HUES6 (cell line): Measurements from ENCODE around the gene PHRF1.
"Not testable (repeated sequence)": the region's sequence is repeated elsewhere in the genome, so short reads cannot be mapped to it uniquely, and the experiment has no call there.

Source experiments
- H3K27ac ChIP-seq: 2 replicates; pipeline ENCODE4 v1.7.0; 2013; ENCODE audit warnings: low read depth, mild to moderate bottlenecking, low read length, inconsistent platforms
- H3K27me3 ChIP-seq: 2 replicates; pipeline ENCODE4 v1.6.1; 2013; ENCODE audit warnings: low read length; ENCODE audit not compliant: control insufficient read depth, insufficient read depth
- H3K36me3 ChIP-seq: 2 replicates; pipeline ENCODE4 v1.6.1; 2013; ENCODE audit warnings: low read length; ENCODE audit not compliant: control insufficient read depth, insufficient read depth
- H3K4me1 ChIP-seq: 2 replicates; pipeline ENCODE4 v1.6.1; 2013; ENCODE audit warnings: low read length; ENCODE audit not compliant: control insufficient read depth, insufficient read depth
- H3K4me3 ChIP-seq: 2 replicates; pipeline ENCODE4 v1.5.1; 2013; ENCODE audit warnings: low read depth, low read length
- H3K9ac ChIP-seq: one replicate; pipeline ENCODE4 v1.6.1; 2013; ENCODE audit warnings: mild to moderate bottlenecking, low read length
- H3K9me3 ChIP-seq: 2 replicates; pipeline ENCODE4 v1.6.1; 2013; ENCODE audit warnings: low read depth, low read length; ENCODE audit not compliant: control insufficient read depth, insufficient read depth

Gene PHRF1

DNA sequence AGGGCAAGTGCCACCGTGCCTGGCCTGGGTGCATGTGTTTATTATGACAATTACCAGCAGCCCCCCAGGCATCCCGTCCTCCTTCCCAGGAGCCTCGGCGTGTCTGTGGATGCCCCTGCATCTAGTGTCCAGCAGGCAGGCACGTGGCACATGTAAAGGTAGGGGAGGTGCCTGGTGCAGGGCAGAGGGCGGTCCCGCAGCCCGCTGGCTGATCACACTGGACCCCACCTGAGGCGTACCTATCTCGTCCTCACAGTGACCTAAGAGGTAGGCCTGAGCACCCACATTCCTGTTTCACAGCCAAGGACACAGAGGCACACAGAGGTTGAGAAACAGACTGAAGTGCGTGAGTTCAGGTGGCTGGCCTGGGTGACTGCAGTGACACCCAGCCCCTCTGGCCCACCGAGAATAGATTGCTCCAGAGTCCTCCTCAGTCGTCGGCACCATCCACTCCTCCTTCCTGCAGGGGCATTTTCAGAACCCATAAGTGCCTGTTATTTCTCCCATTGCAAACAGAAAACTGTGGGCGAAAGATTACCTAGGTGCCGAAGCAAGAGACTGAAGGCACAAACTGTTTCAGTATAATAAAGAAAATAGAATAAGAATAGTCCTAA lies 3.0 kb upstream of the PHRF1 start:
- Histone ChIP-seq H3K27ac (no peak overlapping the region), H3K9me3 (no peaks in the 10 kb centered on the region), H3K27me3 (peaks cover 20% of the 10 kb centered on the region), H3K9ac (no peak overlapping the region), H3K36me3 (peaks cover 4% of the 10 kb centered on the region), H3K4me1 (peaks cover 37% of the 10 kb centered on the region), H3K4me3 (no peak overlapping the region)

DNA sequence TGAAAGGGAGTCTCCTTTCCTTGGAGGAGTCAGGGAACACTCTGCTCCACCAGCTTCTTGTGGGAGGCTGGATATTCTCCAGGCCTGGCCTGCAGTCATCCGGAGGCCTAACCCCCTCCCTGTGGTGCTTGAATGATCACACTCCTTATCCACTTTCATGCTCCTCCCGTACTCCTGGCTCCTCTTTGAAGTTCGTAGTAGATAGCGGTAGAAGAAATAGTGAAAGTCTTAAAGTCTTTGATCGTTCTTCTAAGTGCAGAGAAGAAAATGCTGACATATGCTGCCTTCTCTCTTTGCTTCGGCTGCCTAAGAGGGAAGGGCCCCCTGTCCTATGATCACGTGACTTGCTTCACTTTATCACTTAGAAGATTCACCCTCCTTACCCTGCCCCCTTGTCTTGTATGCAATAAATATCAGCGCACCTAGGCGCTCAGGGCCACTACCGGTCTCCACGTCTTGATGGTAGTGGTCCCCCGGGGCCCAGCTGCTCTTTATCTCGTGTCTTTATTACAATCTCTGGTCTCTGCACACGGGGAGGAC lies 2.2 kb upstream of the PHRF1 start:
- H3K36me3 ChIP-seq, result not testable (repeated sequence)
- peak overlapping the region; percentile 34 for H3K4me3 ChIP-seq

DNA sequence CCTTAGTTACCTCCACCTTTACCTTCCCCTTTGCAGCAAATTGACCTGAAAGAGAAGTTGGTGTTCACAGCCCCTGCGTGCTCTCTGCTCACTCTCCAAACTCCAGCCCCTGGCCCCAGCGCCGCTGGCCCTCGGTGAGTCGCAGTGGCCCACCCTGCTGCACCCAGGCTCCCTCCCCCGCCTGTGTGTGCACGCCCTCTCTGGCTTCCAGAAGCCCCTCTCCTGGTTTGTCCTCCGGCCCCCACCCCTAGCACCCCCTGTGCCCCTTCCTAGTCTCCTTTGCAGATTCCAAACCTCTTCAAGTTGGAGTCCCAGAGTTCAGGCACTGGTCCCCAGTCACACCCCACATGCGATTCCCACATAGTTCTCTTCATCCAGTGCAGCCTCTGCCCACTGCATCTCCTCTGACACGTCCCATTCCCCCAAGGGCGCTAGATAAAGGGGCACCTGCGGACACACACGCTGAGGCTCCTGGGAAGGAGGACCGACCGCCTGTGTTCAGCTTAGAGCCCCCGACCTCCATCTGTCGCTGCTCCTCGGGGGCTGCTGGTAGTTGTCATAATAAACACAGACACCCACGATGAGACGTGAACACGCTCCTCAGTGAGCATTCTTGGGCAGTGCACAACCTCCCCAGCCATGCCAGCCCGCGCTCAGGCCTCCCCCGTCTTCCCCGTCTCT lies 1.5 kb upstream of the PHRF1 start:
- no peaks in the 10 kb centered on the region for H3K9me3 ChIP-seq
- peaks cover 20% of the 10 kb centered on the region for H3K27me3 ChIP-seq
- peak overlapping the region; percentile 86 for H3K4me3 ChIP-seq
- no peak overlapping the region for H3K27ac ChIP-seq
- peak overlapping the region; percentile 56 for H3K9ac ChIP-seq
- H3K4me1 ChIP-seq, result peaks cover 33% of the 10 kb centered on the region
- peaks cover 5% of the 10 kb centered on the region for H3K36me3 ChIP-seq

More for the DNA sequence above, 2.2 kb upstream of the PHRF1 start:
- not testable (repeated sequence) for H3K9ac ChIP-seq, H3K9me3 ChIP-seq, H3K27ac ChIP-seq
- peaks cover 20% of the 10 kb centered on the region for H3K27me3 ChIP-seq
- H3K4me1 ChIP-seq, result peaks cover 37% of the 10 kb centered on the region

DNA sequence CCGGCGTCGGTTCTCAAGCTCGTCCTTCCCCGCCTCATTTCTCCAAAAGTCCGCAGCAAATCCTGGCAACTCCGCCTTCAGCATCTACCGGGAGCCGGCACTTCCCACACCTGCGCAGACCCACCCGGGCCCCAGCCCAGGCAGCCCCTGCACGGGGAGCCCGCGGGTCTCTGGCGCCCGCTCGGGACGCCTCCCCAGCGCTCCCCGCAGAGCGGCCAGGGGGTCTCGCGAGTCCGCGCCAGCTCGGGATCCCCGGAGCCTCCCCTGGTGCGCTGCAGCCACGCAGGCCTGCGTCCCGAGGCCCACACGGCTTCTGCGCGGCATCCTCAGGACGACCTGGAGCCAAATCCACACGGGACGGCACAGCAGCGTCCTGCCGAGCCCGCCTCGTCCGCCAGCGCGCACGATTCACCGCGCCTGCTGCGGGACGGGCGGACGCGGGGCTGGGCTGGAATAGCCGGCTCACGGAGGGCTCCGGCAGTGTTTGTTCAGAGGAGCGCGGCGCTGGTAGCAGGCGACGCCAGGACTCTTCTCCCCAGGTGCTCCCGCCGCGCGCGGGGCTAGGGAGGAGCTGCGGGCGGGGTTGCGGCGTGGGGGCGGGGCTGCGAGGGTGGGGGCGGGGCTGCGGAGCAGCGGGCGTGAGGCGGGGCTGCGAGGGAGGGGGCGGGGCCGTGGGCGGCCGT lies 816 bp upstream of the PHRF1 start:
- peaks cover 20% of the 10 kb centered on the region for H3K27me3 ChIP-seq
- peaks cover 5% of the 10 kb centered on the region for H3K36me3 ChIP-seq
- peak overlapping the region; percentile 86 for H3K4me3 ChIP-seq
- H3K9me3 ChIP-seq, result no peaks in the 10 kb centered on the region
- H3K9ac ChIP-seq, result peak overlapping the region; percentile 56
- no peak overlapping the region for H3K27ac ChIP-seq
- peaks cover 33% of the 10 kb centered on the region for H3K4me1 ChIP-seq

DNA sequence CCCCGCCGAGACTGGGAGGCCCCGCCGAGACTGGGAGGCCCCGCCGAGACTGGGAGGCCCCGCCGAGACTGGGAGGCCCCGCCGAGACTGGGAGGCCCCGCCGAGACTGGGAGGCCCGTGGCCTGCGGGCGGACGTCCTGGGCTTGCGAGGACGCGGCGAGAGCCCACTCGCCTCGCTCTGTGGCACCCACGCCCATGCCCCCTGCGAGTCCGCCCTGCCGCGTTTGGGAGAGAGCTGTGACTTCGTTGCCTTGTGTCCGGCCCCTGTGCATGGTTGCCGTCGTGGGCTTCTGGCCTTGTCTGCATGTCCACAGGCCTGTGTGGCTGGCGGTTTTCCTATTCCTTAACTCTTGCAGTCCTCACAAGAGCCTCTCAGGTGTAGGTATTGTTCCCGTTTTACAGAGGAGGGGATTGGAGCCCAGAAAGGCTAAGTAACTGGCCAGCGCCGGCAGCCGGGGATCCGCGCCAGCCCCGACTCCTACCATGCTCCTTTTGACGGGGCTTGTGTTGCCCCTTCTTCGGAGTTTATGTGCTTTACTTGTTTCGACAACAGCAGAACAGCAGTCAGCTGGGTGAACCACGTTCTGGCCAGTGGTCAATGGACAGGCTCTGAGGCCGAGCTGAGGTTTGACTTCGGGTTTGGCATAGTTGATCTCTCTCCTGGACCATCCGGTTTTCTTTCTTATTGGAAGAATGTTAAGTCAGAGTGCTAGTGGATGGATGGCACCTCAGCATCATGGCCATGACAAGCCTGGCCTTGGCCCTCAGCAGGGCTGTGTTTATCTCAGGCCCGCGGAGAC lies 741 bp downstream of the PHRF1 start:
- peaks cover 20% of the 10 kb centered on the region for H3K27me3 ChIP-seq
- H3K4me3 ChIP-seq, result peak overlapping the region; percentile 99
- H3K9ac ChIP-seq, result peak overlapping the region; percentile 99
- peaks cover 24% of the 10 kb centered on the region for H3K4me1 ChIP-seq
- no peaks in the 10 kb centered on the region for H3K9me3 ChIP-seq
- peak overlapping the region; percentile 81; the same call in 1 of the 2 replicates for H3K27ac ChIP-seq
- H3K36me3 ChIP-seq, result peaks cover 15% of the 10 kb centered on the region

DNA sequence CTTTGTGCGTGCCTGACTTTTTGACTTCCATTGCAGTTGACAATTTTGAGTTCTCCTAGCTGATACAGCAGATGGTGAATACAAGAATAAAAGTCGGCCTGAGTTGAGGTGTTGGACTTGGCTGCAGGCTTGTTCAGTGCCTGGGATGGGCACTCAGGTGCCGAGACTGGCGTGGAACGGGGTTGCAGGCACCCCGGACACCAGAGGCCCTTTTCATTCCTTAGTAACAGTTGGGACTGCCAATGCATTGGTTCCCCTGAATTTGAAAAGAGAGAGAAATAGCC lies 1.3 kb downstream of the PHRF1 start:
- Histone ChIP-seq H3K9me3 (no peaks in the 10 kb centered on the region), H3K27ac (no peak overlapping the region), H3K4me3 (peak overlapping the region; percentile 99), H3K4me1 (peaks cover 23% of the 10 kb centered on the region), H3K36me3 (peaks cover 19% of the 10 kb centered on the region), H3K9ac (peak overlapping the region; percentile 99), H3K27me3 (peaks cover 20% of the 10 kb centered on the region)

DNA sequence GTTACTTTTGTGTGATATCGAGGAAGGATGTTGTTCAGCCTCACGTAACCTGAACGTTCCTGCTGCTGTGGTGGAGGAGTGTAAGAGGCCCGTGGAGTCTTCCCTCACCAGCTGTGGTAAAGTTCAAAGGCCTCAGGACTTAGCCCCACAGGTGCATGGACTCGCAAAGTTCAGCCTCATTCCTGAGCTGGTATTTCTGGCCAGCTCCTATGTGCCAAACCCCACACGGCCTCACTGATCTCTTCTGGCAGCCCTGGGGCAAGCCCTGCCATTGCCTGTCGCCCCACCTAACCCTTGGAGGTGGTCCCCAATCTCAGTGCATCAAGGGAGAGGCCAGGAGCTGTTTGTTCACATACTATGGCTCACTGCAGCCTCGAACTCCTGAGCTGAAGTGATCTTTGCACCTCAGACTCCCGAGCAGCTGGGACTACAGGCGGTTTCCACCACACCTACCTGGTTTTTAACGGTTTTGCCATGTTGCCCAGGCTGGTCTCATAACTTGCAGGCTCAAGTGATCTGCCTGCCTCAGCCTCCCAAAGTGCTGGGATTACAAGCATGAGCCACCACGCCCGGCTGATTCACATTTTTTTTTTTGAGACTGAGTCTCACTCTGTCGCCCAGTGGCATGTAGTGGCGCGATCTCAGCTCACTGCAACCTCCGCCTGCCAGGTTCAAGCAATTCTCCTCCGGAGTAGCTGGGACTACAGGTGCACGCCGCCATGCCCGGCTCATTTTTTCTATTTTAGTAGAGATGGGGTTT lies 2.2 kb downstream of the PHRF1 start:
- H3K36me3 ChIP-seq, result peaks cover 21% of the 10 kb centered on the region
- no peaks in the 10 kb centered on the region for H3K9me3 ChIP-seq
- peak overlapping the region; percentile 99; the same call in 1 of the 2 replicates for H3K4me3 ChIP-seq
- peaks cover 23% of the 10 kb centered on the region for H3K4me1 ChIP-seq
- H3K27ac ChIP-seq, result no peak overlapping the region; the same call in 1 of the 2 replicates
- peaks cover 16% of the 10 kb centered on the region for H3K27me3 ChIP-seq
- H3K9ac ChIP-seq, result no peak overlapping the region

DNA sequence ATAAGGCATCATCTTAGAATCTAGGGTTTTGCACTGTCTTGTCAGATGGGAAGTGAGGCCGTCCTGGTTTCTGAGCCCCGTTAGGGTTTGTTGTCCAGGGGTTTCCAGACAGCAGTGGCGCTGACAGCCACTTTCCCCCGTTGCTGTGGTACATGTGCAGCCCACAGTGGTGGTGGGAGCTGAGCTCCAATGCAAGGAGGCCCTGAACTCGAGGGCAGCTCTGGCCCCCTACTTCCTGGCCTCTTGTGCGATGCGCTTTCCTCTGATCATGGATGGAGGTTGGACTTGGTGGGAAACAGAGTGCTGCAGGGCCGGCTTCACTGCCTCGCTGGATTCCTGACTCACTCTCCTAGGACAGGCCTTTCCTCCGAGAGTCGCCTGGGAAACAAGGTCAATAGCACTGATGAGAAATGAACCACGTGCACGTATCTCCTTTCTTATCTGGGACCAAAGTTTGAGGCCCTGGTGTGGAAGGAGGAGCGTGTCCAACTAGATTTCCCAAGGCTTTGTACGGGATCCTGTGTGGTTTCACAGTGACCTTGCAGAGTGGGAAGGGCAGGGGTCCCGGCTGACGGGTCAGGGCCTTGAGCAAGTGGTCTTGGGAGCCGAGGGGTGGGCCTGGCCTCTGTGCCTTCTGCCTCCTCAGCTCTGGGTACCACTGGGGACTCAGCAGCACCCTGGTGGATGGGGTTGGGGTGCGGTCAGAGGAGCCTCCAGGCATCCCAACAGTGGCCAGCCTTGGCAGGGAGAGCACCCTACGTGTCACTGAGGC lies 3.7 kb downstream of the PHRF1 start:
- no peak overlapping the region for H3K4me3 ChIP-seq
- peaks cover 31% of the 10 kb centered on the region for H3K36me3 ChIP-seq
- peaks cover 6% of the 10 kb centered on the region for H3K27me3 ChIP-seq
- H3K4me1 ChIP-seq, result peaks cover 15% of the 10 kb centered on the region
- no peaks in the 10 kb centered on the region for H3K9me3 ChIP-seq
- H3K27ac ChIP-seq, result no peak overlapping the region
- peak overlapping the region; percentile 19 for H3K9ac ChIP-seq

DNA sequence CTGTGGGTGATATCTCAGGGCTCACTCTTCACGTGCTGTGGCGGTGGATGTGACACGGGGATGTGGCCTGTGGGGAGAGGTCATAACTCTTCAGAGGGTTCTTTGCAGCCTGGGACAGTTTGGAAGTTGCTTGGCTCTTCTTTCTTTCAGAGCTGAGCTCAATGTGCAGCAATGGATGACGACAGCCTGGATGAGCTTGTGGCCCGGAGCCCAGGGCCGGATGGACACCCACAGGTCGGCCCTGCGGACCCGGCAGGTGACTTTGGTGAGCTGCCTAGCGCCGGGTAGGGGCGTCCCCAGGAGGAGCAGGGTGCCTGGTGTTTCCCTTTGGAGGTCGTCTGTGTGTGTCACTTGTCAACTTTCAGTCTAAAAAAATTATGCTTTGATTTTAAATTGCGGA lies 5.1 kb downstream of the PHRF1 start:
- no peaks in the 10 kb centered on the region for H3K9me3 ChIP-seq
- no peak overlapping the region for H3K27ac ChIP-seq
- no peak overlapping the region for H3K9ac ChIP-seq
- peaks cover 37% of the 10 kb centered on the region for H3K36me3 ChIP-seq
- no peaks in the 10 kb centered on the region for H3K27me3 ChIP-seq
- peaks cover 14% of the 10 kb centered on the region for H3K4me1 ChIP-seq
- no peak overlapping the region for H3K4me3 ChIP-seq

DNA sequence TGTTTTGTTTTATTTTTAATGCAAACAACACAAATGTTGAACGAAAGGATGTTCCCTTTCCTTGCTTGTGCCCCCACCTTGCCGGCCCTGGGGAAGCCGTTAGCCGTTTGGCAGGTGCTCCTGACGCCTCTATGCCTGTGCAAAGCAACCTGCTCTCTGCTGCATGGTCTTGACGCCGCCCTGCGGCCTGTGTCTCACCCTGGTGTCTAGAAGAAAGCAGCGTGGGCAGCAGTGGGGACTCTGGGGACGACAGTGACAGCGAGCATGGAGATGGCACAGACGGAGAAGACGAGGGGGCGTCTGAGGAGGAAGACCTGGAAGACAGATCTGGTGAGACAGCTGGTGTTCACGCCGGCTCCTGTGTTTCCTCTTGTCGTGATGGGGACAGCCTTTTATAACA lies 5.5 kb downstream of the PHRF1 start:
- peaks cover 14% of the 10 kb centered on the region for H3K4me1 ChIP-seq
- H3K9ac ChIP-seq, result no peak overlapping the region
- H3K27ac ChIP-seq, result no peak overlapping the region
- H3K4me3 ChIP-seq, result no peak overlapping the region
- H3K36me3 ChIP-seq, result peaks cover 41% of the 10 kb centered on the region
- no peaks in the 10 kb centered on the region for H3K9me3 ChIP-seq
- H3K27me3 ChIP-seq, result no peaks in the 10 kb centered on the region
